ENCODE measurements around the gene PLSCR3. TPM values are rescaled to one million over a fixed set of nuclear protein-coding genes. Genes with fewer than 3 reads are reported as not detected.

The PLSCR3 gene
- total RNA-seq (2022) (21.9 and 26.3 TPM in 2 replicates), Bru-seq, nascent RNA (percentile 27 among the genes with signal in this experiment), BruChase-seq, experiment 1, labeled RNA remaining after a 6-hour chase (percentile 15 among the genes with signal in this experiment), BruChase-seq, experiment 2, labeled RNA remaining after a 2-hour chase (not detected)
- long read RNA-seq, transcript PLSCR3-202 (8 exons, 2,067 nt), result major isoform, 7 of 29 reads
- long read RNA-seq, partial matches to known transcripts, result 3 of 29 reads
- long read RNA-seq, other reads (novel, unspliced or antisense), result 14 of 29 reads

DNA sequence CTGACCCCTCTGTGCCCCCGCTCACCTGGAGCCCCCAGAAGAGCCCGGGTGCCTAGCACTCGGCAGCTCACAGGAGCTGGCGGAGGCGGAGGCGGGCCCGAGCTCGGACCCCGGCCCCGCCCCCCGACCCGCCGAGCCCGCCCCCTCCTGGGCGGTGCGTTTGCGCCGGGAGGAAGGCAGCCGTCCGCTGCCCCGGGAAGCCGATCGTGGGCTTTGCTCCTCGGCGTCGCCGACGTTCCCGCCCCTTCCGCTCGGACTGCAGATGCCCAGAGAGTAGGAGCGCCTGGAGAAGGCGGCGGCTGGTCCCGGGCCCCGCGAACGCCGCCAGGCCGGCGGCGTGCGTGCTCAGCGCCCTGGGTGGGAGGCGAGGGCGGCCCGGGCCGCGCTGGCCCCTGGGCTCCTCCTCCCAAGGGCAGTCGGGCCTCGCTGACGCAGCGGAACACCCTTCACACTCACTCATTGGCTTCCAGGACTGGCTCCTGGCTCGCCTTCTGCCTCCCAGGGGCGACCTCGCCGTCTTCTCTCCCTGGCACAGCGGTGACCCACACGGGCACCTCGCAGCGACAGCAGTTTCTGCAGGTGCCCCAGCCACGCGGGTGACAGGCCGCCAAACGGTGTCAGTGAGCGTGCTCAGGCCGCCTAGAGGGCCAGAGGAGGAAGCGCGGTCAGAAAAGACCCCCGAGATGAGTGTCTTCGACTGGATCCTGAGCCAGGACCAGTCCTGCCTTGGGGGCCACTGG, at the start of gene PLSCR3:
TSS of gene PLSCR3 (minus strand) at position 74 of the 740 bp plus-strand sequence. CDS start 415 bp downstream, outside the sequence.
- intact Hi-C loops (cut with micrococcal nuclease; ENCODE audit: unreplicated experiment), result no loop called here
- BruUV-seq (replicated peaks), result no TSS peak
- TF ChIP-seq, protein P1, sequence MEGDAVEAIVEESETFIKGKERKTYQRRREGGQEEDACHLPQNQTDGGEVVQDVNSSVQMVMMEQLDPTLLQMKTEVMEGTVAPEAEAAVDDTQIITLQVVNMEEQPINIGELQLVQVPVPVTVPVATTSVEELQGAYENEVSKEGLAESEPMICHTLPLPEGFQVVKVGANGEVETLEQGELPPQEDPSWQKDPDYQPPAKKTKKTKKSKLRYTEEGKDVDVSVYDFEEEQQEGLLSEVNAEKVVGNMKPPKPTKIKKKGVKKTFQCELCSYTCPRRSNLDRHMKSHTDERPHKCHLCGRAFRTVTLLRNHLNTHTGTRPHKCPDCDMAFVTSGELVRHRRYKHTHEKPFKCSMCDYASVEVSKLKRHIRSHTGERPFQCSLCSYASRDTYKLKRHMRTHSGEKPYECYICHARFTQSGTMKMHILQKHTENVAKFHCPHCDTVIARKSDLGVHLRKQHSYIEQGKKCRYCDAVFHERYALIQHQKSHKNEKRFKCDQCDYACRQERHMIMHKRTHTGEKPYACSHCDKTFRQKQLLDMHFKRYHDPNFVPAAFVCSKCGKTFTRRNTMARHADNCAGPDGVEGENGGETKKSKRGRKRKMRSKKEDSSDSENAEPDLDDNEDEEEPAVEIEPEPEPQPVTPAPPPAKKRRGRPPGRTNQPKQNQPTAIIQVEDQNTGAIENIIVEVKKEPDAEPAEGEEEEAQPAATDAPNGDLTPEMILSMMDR (IDR thresholded peaks at IDR 0.05; ENCODE audit: unreplicated experiment), result peak; percentile 35
- H3K36me3 Mint-ChIP-seq (ENCODE audit: insufficient read depth, unreplicated experiment), result peaks cover 20% of the 10 kb centered on the region
- H3K9me3 Mint-ChIP-seq (ENCODE audit: low read depth, unreplicated experiment), result no peaks in the 10 kb centered on the region
- H3K4me3 Mint-ChIP-seq (ENCODE audit: low read depth, unreplicated experiment), result peak within 1 kb of the TSS; percentile 82
- H3K27me3 Mint-ChIP-seq (ENCODE audit: unreplicated experiment), result no peaks in the 10 kb centered on the region
- H3K4me1 Mint-ChIP-seq (ENCODE audit: low read depth, unreplicated experiment), result peaks cover 8% of the 10 kb centered on the region
- peak; percentile 86 for DNase-seq
- CTCF ChIA-PET, result interaction anchor here (0.6 to 1.4 kb wide), 4 partner anchors 9 to 136 kb away, joined by 3 to 6 read pairs (median 4); partner anchors contain the start of gene TMEM256
- H3K27ac Mint-ChIP-seq (ENCODE audit: unreplicated experiment), result peak within 1 kb of the TSS; percentile 35

DNA sequence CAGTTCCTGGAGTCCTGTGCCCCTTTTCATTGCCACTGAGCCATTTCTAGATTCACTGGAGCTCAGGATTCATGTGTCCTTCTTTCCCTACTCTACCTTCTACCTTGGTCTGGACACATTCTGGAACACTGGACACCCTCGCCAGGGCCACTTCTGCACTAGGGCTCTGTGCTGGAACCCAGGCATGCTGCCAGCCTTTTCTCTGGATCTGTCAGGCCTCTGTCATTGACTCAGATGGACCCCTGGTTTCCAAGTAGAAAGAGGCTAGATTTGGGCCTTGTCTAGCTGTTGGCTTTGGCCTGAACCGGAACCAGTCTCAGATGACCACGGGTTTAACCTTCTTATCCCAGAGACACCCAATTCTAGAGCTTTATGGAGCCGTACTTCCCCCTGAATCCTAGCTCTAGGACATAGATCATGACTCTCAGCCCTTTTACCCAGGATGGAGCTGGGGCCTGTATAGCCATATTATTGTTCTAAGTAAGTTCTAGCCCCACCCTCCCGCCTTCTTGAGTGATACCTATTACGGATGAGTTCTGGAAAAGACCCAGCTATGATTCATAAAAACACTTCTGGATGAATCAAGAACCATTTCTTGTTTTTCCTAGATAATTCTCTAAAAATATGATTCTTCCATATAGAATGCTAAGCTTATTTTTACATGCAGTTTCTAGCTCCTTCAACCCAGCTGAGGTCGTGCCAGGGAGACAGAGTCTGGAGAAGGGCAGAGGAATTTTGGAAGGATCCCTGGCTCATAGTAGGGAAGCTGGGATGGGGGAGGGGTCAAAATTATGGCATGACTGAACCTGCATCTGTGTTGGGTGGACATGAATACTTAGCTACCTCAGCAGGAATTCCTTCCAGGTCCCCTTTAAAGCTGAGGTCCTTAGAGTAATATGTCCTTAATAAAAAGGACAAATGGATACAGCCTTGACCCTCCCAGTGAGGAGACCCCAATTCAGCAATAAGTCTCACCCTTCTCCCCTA, 49.5 kb upstream of the PLSCR3 start:
- peaks cover 5% of the 10 kb centered on the region for H3K4me1 Mint-ChIP-seq (ENCODE audit: low read depth, unreplicated experiment)
- no peak overlapping the region for H3K4me3 Mint-ChIP-seq (ENCODE audit: low read depth, unreplicated experiment)
- TF ChIP-seq, protein P1 (IDR thresholded peaks at IDR 0.05; ENCODE audit: unreplicated experiment), result no peak
- H3K36me3 Mint-ChIP-seq (ENCODE audit: insufficient read depth, unreplicated experiment), result peaks cover 14% of the 10 kb centered on the region
- no peak overlapping the region for H3K27ac Mint-ChIP-seq (ENCODE audit: unreplicated experiment)
- no TSS peak for BruUV-seq (replicated peaks)
- H3K9me3 Mint-ChIP-seq (ENCODE audit: low read depth, unreplicated experiment), result no peaks in the 10 kb centered on the region
- intact Hi-C loops (cut with micrococcal nuclease; ENCODE audit: unreplicated experiment), result no loop called here
- H3K27me3 Mint-ChIP-seq (ENCODE audit: unreplicated experiment), result peaks cover 78% of the 10 kb centered on the region
- no peak for DNase-seq
- CTCF ChIA-PET, result no interaction called here

GRCh38 chr17:7442142-7442541, 47.8 kb upstream of the PLSCR3 start:
- H3K36me3 Mint-ChIP-seq (ENCODE audit: insufficient read depth, unreplicated experiment), result peaks cover 19% of the 10 kb centered on the region
- H3K9me3 Mint-ChIP-seq (ENCODE audit: low read depth, unreplicated experiment), result no peaks in the 10 kb centered on the region
- no peak overlapping the region for H3K27ac Mint-ChIP-seq (ENCODE audit: unreplicated experiment)

More at GRCh38 chr17:7442142-7442541, 47.8 kb upstream of the PLSCR3 start:
- CTCF ChIA-PET, result no interaction called here
- H3K27me3 Mint-ChIP-seq (ENCODE audit: unreplicated experiment), result peaks cover 81% of the 10 kb centered on the region
- no peak overlapping the region for H3K4me3 Mint-ChIP-seq (ENCODE audit: low read depth, unreplicated experiment)
- TF ChIP-seq, protein P1 (IDR thresholded peaks at IDR 0.05; ENCODE audit: unreplicated experiment), result no peak
- intact Hi-C loops (cut with micrococcal nuclease; ENCODE audit: unreplicated experiment), result no loop called here
- BruUV-seq (replicated peaks), result no TSS peak
- peaks cover 7% of the 10 kb centered on the region for H3K4me1 Mint-ChIP-seq (ENCODE audit: low read depth, unreplicated experiment)
- DNase-seq, result no peak

All from Calu3 (cell line).